Measurements from ENCODE around the gene BCL2L1. TPM values are rescaled to one million over a fixed set of nuclear protein-coding genes. Genes with fewer than 3 reads are reported as not detected.
A peak's percentile ranks its signal among the peaks of the same experiment; 100 is the strongest.
"Not testable (repeated sequence)": the region's sequence is repeated elsewhere in the genome, so short reads cannot be mapped to it uniquely, and the experiment has no call there.

BCL2L1 gene
- total RNA-seq, 8 experiments from 2014 or later: 23.8 to 80.9 (median 37.7) TPM

GRCh38 chr20:31747640-31748039 is 25.0 kb upstream of the BCL2L1 start:
- H3K4me3 ChIP-seq: no peak overlapping the region
- in situ Hi-C loops (cut with MboI; ENCODE audit: low pct_unique_long_range_greater_than_20kb in 2 of 9, low sequenced_read_pairs in 9 of 9, unreplicated experiment in 9 of 9): no loop called here
- no peak overlapping the region for H3K27ac ChIP-seq
- ATAC-seq (replicated peaks in 6 of 8): peak in 1 of 8 experiments; percentile 58
- peaks cover 16 to 23% of the 10 kb centered on the region in 2 donors for H3K4me1 ChIP-seq (replicated peaks in 1 of 2)
- WGBS, 10 experiments: 10 to 100% (median 91%) methylated on average over 2 to 5 of the region's 5 CpGs; no CpG with 5 or more reads in 1 of the 10 experiments

- WGBS, 10 experiments: 80 to 100% (median 90%) methylated on average over 2 to 13 of the region's 14 CpGs; no CpG with 5 or more reads in 1 of the 10 experiments
- in situ Hi-C loops (cut with MboI; ENCODE audit: low pct_unique_long_range_greater_than_20kb in 2 of 9, low sequenced_read_pairs in 9 of 9, unreplicated experiment in 9 of 9); H3K4me3 ChIP-seq: not testable (repeated sequence)
- peaks cover 16 to 23% of the 10 kb centered on the region in 2 donors for H3K4me1 ChIP-seq (replicated peaks in 1 of 2)
- H3K27ac ChIP-seq: peak overlapping the region in 1 of 2 donors; percentile 8
- peak in 2 of 8 experiments; percentile 24 to 39 for ATAC-seq (replicated peaks in 6 of 8)
Measured at GRCh38 chr20:31747028-31747427, 24.4 kb upstream of the BCL2L1 start.

- peak overlapping the region in 1 of 2 donors; percentile 8 for H3K27ac ChIP-seq
Measured at GRCh38 chr20:31746068-31746878, 23.6 kb upstream of the BCL2L1 start.

GRCh38 chr20:31740656-31741323 is 18.1 kb upstream of the BCL2L1 start:
- Histone ChIP-seq H3K4me1 (replicated peaks in 1 of 2) (peaks cover 5 to 8% of the 10 kb centered on the region in 2 donors), H3K4me3 (peak overlapping the region in 3 of 5 donors; percentile 8 to 87 (median 86)), H3K27ac (no peak overlapping the region)
- no peak for ATAC-seq (replicated peaks in 6 of 8)
- in situ Hi-C loops (cut with MboI; ENCODE audit: low pct_unique_long_range_greater_than_20kb in 2 of 9, low sequenced_read_pairs in 9 of 9, unreplicated experiment in 9 of 9): no loop called here
- 11 to 100% (median 75%) methylated on average over 1 of the region's 1 CpG; no CpG with 5 or more reads in 1 of the 10 experiments for WGBS, 10 experiments

More at GRCh38 chr20:31746068-31746878, 23.6 kb upstream of the BCL2L1 start:
- no peak overlapping the region for H3K4me3 ChIP-seq
- in situ Hi-C loops (cut with MboI; ENCODE audit: low pct_unique_long_range_greater_than_20kb in 2 of 9, low sequenced_read_pairs in 9 of 9, unreplicated experiment in 9 of 9): no loop called here
- 0 to 100% (median 0%) methylated on average over 1 of the region's 1 CpG; no CpG with 5 or more reads in 5 of the 10 experiments for WGBS, 10 experiments
- H3K4me1 ChIP-seq (replicated peaks in 1 of 2): peaks cover 16 to 23% of the 10 kb centered on the region in 2 donors
- peak in 5 of 8 experiments; percentile 52 to 89 (median 78) for ATAC-seq (replicated peaks in 6 of 8)

GRCh38 chr20:31740208-31740607 is 17.5 kb upstream of the BCL2L1 start:
- Histone ChIP-seq H3K4me1 (replicated peaks in 1 of 2) (peaks cover 4 to 8% of the 10 kb centered on the region in 2 donors), H3K27ac (no peak overlapping the region), H3K4me3 (peak overlapping the region in 4 of 5 donors; percentile 71 to 87 (median 83))
- WGBS, 10 experiments: 0% methylated on average over 1 of the region's 1 CpG; no CpG with 5 or more reads in 5 of the 10 experiments
- ATAC-seq (replicated peaks in 6 of 8): no peak
- in situ Hi-C loops (cut with MboI; ENCODE audit: low pct_unique_long_range_greater_than_20kb in 2 of 9, low sequenced_read_pairs in 9 of 9, unreplicated experiment in 9 of 9): no loop called here

- Histone ChIP-seq H3K4me1 (replicated peaks in 1 of 2) (peaks cover 4 to 8% of the 10 kb centered on the region in 2 donors), H3K27ac (peak overlapping the region in 1 of 2 donors; percentile 77), H3K4me3 (peak overlapping the region; percentile 53 to 87 (median 80))
- 0 to 60% (median 0%) methylated on average over 1 to 11 of the region's 11 CpGs; no CpG with 5 or more reads in 2 of the 10 experiments for WGBS, 10 experiments
- peak in 2 of 8 experiments; percentile 0 to 1 for ATAC-seq (replicated peaks in 6 of 8)
- in situ Hi-C loops (cut with MboI; ENCODE audit: low pct_unique_long_range_greater_than_20kb in 2 of 9, low sequenced_read_pairs in 9 of 9, unreplicated experiment in 9 of 9): no loop called here
Measured at GRCh38 chr20:31739550-31739977, 16.9 kb upstream of the BCL2L1 start.

- Histone ChIP-seq H3K27ac (peak within 1 kb of the TSS; percentile 75 to 85), H3K4me3 (peak within 1 kb of the TSS; percentile 53 to 87 (median 80)), H3K4me1 (replicated peaks in 1 of 2) (peaks cover 4 to 8% of the 10 kb centered on the region in 2 donors)
- ATAC-seq (replicated peaks in 6 of 8): peak; percentile 97 to 99 (median 99)
- WGBS, 10 experiments: 0 to 2% (median 1%) methylated on average over 9 to 43 of the region's 54 CpGs; no CpG with 5 or more reads in 2 of the 10 experiments
- in situ Hi-C loops (cut with MboI; ENCODE audit: low pct_unique_long_range_greater_than_20kb in 2 of 9, low sequenced_read_pairs in 9 of 9, unreplicated experiment in 9 of 9): no loop called here
Measured at GRCh38 chr20:31738729-31739549, 16.3 kb upstream of the BCL2L1 start, which contains the start of gene TPX2. Gene TPX2, plus strand, starts transcription at chr20:31739290. Its CDS starts 18,187 bp downstream, at chr20:31757477.

- H3K27ac ChIP-seq: no peak overlapping the region
- ATAC-seq (replicated peaks in 6 of 8): no peak
- H3K4me3 ChIP-seq: no peak overlapping the region
- no peaks in the 10 kb centered on the region for H3K4me1 ChIP-seq (replicated peaks in 1 of 2)
- in situ Hi-C loops (cut with MboI; ENCODE audit: low pct_unique_long_range_greater_than_20kb in 2 of 9, low sequenced_read_pairs in 9 of 9, unreplicated experiment in 9 of 9): no loop called here
- 83 to 100% (median 91%) methylated on average over 1 to 4 of the region's 6 CpGs; no CpG with 5 or more reads in 4 of the 10 experiments for WGBS, 10 experiments
Measured at GRCh38 chr20:31731321-31731717, 8.7 kb upstream of the BCL2L1 start.

- in situ Hi-C loops (cut with MboI; ENCODE audit: low pct_unique_long_range_greater_than_20kb in 2 of 9, low sequenced_read_pairs in 9 of 9, unreplicated experiment in 9 of 9): loop anchor here in 2 of 9 experiments (10.0 kb wide), 2 partner anchors 59 to 89 kb away; partner anchors contain the start of gene COX4I2 (in 1 of the 2)
- Histone ChIP-seq H3K4me3 (peak overlapping the region; percentile 48 to 92 (median 70)), H3K27ac (peak overlapping the region; percentile 97 to 99), H3K4me1 (replicated peaks in 1 of 2) (peaks cover 26 to 32% of the 10 kb centered on the region in 2 donors)
- peak; percentile 86 to 95 (median 92) for ATAC-seq (replicated peaks in 6 of 8)
- WGBS, 10 experiments: 0 to 10% (median 0%) methylated on average over 2 to 10 of the region's 77 CpGs; no CpG with 5 or more reads in 5 of the 10 experiments
Measured at GRCh38 chr20:31723319-31724078, 831 bp upstream of the BCL2L1 start.

- in situ Hi-C loops (cut with MboI; ENCODE audit: low pct_unique_long_range_greater_than_20kb in 2 of 9, low sequenced_read_pairs in 9 of 9, unreplicated experiment in 9 of 9): loop anchor here in 2 of 9 experiments (10.0 kb wide), 2 partner anchors 58 to 88 kb away; partner anchors contain the start of gene COX4I2 (in 1 of the 2)
Measured at GRCh38 chr20:31723069-31723318, 326 bp upstream of the BCL2L1 start.

GRCh38 chr20:31721408-31722256 is 1.0 kb downstream of the BCL2L1 start:
- no peak for ATAC-seq (replicated peaks in 6 of 8)
- peak overlapping the region; percentile 48 to 92 (median 70) for H3K4me3 ChIP-seq
- H3K4me1 ChIP-seq (replicated peaks in 1 of 2): peaks cover 42 to 44% of the 10 kb centered on the region in 2 donors
- WGBS, 10 experiments: 14 to 100% (median 80%) methylated on average over 3 to 15 of the region's 22 CpGs; no CpG with 5 or more reads in 2 of the 10 experiments
- in situ Hi-C loops (cut with MboI; ENCODE audit: low pct_unique_long_range_greater_than_20kb in 2 of 9, low sequenced_read_pairs in 9 of 9, unreplicated experiment in 9 of 9): loop anchor here in 2 of 9 experiments (10.0 kb wide), 2 partner anchors 57 to 87 kb away; partner anchors contain the start of gene COX4I2 (in 1 of the 2)
- H3K27ac ChIP-seq: peak overlapping the region; percentile 97 to 99

More at GRCh38 chr20:31723069-31723318, 326 bp upstream of the BCL2L1 start:
- Histone ChIP-seq H3K4me3 (peak overlapping the region; percentile 48 to 92 (median 70)), H3K4me1 (replicated peaks in 1 of 2) (peaks cover 29 to 35% of the 10 kb centered on the region in 2 donors), H3K27ac (peak overlapping the region; percentile 97 to 99)
- no peak for ATAC-seq (replicated peaks in 6 of 8)
- WGBS, 10 experiments: 0% methylated on average over 1 to 9 of the region's 10 CpGs; no CpG with 5 or more reads in 6 of the 10 experiments

All from motor neuron (in vitro differentiated cells).